Lower lobe of right lung (tissue), 2 donors: Measurements from ENCODE around the gene MGAT3. TPM values are rescaled to one million over a fixed set of nuclear protein-coding genes. Genes with fewer than 3 reads are reported as not detected.

Experiments
- ATAC-seq, 2 donors: fragments of 200-7000 bp; cut with Tn5 transposase; one replicate each; pipeline ENCODE4 v1.9.1; 2020 to 2022; ENCODE audit warnings: mild to moderate bottlenecking in 2 of 2, moderate library complexity in 2 of 2
- DNase-seq: peaks from one replicate; pipeline ENCODE4 v3.0.0-alpha.2; 2020
- H3K27ac ChIP-seq: fragments of 200-600 bp; one replicate; pipeline ENCODE4 v1.8.0; 2022
- H3K27me3 ChIP-seq: fragments of 200-600 bp; one replicate; pipeline ENCODE4 v1.8.0; 2022; ENCODE audit warnings: low read depth
- H3K36me3 ChIP-seq: fragments of 200-600 bp; one replicate; pipeline ENCODE4 v1.8.0; 2022; ENCODE audit warnings: mild to moderate bottlenecking
- H3K4me1 ChIP-seq: fragments of 200-600 bp; one replicate; pipeline ENCODE4 v1.8.0; 2022
- H3K4me3 ChIP-seq: fragments of 200-600 bp; one replicate; pipeline ENCODE4 v1.8.0; 2022; ENCODE audit warnings: mild to moderate bottlenecking
- H3K9me3 ChIP-seq: fragments of 200-600 bp; one replicate; pipeline ENCODE4 v1.8.0; 2022
- CTCF ChIP-seq: fragments of 200-600 bp; IDR thresholded peaks from one replicate; pipeline ENCODE4 v1.8.0; 2022; ENCODE audit warnings: antibody characterized with exemption, mild to moderate bottlenecking
- intact Hi-C: fragments of 100-400 bp; cut with DNase I; formaldehyde crosslinking; loops from one replicate; pipeline ENCODE4 v1.11.0; 2022
- total RNA-seq: library from RNA; stranded (reverse); fragmentation: NEBNext Ultra II Directional; extraction: Animal tissue kit (Norgen Biotek cat#: 25700); gene quantifications from one replicate; pipeline ENCODE4 v1.2.1, GENCODE V29; 2021
- donor health status: DM: no; HTN: yes; CAD: no; lungs with severe emphysema.

MGAT3 gene
- total RNA-seq, 1 donor from 2014 or later = 41.5 TPM

- no peaks in the 10 kb centered on the region for H3K27me3 ChIP-seq
- H3K36me3 ChIP-seq = no peaks in the 10 kb centered on the region
- TF ChIP-seq CTCF = no peak
- peak overlapping the region; percentile 86 for H3K27ac ChIP-seq
- H3K4me3 ChIP-seq = peak overlapping the region; percentile 27
- intact Hi-C loops = no loop called here
- H3K9me3 ChIP-seq = no peaks in the 10 kb centered on the region
- DNase-seq (no peak), ATAC-seq (peak; percentile 75 to 79)
- peaks cover 55% of the 10 kb centered on the region for H3K4me1 ChIP-seq
Observed at GRCh38 chr22:39472570-39473556, 16.1 kb downstream of the MGAT3 start.

DNA sequence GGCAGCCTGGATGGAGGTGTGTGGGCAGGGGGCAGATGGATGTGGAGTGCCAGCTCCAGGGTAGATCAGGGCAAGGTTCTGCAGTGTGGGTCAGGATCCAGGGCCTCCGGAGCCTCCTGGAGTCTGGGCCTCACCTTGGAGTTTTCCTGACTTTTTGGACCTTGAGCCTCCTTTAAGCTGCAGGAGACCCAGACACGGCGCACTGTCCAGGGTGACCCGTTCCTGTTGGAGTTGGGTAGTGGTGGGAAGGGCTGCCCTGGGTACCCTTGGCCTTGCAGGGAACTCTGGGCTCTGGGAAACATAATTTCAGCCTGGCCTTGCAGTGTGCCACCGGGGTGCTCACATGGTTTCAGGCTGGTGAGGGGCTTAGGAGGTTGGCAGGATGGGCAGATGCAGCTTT, 17.0 kb downstream of the MGAT3 start:
- DNase-seq = no peak
- Histone ChIP-seq H3K36me3 (no peaks in the 10 kb centered on the region), H3K27ac (peak overlapping the region; percentile 86), H3K27me3 (no peaks in the 10 kb centered on the region), H3K4me3 (no peak overlapping the region), H3K9me3 (no peaks in the 10 kb centered on the region), H3K4me1 (peaks cover 47% of the 10 kb centered on the region)
- intact Hi-C loops = no loop called here
- no peak for TF ChIP-seq CTCF
- ATAC-seq = no peak

DNA sequence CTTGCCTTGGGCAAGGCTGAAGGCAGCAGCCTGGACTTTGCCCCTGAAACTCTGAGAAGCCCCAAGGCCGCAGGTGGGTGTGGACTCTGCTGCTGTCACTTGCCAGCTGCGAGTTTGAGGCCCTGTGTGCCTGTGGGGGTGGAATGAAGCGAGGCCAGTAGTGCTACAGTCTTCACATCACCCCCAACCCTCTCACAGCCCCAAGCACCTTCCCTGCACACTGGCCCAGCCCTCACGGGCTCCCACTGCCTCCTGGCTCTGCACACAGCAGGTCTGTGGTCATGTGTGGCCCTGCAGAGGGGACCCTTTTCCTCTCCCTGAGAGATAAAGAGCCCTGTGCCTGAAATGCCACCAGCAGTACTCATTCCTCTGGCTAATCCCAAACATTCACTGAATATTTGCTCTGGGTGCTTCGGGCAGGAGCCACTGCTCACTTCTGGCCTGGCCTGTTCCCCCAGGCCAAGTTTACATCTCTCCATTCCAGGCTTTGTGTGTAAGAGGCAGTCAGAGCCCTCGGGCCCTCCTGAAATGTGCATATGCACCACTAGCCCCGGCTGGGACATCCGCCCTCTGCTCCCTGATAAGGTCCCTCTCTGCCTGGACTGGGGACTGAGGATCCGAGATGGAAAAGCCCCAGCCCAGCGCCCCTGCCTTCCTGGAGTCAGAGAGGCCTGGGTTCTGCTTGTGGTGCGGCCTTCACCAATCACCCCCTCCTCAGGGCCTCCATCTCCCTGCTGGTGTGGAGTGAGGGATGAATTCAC, 17.7 kb downstream of the MGAT3 start:
- no peak for DNase-seq
- H3K36me3 ChIP-seq = no peaks in the 10 kb centered on the region
- no peak for ATAC-seq
- peak overlapping the region; percentile 86 for H3K27ac ChIP-seq
- no peak overlapping the region for H3K4me3 ChIP-seq
- no peak for TF ChIP-seq CTCF
- no peaks in the 10 kb centered on the region for H3K27me3 ChIP-seq
- intact Hi-C loops = no loop called here
- H3K9me3 ChIP-seq = no peaks in the 10 kb centered on the region
- peaks cover 40% of the 10 kb centered on the region for H3K4me1 ChIP-seq

- Histone ChIP-seq H3K4me3 (peak overlapping the region; percentile 6), H3K36me3 (no peaks in the 10 kb centered on the region), H3K4me1 (peaks cover 32% of the 10 kb centered on the region), H3K27me3 (no peaks in the 10 kb centered on the region), H3K27ac (no peak overlapping the region), H3K9me3 (no peaks in the 10 kb centered on the region)
- DNase-seq (no peak), ATAC-seq (no peak)
- intact Hi-C loops = no loop called here
- TF ChIP-seq CTCF = no peak
Observed at GRCh38 chr22:39475337-39475736, 18.5 kb downstream of the MGAT3 start.

DNA sequence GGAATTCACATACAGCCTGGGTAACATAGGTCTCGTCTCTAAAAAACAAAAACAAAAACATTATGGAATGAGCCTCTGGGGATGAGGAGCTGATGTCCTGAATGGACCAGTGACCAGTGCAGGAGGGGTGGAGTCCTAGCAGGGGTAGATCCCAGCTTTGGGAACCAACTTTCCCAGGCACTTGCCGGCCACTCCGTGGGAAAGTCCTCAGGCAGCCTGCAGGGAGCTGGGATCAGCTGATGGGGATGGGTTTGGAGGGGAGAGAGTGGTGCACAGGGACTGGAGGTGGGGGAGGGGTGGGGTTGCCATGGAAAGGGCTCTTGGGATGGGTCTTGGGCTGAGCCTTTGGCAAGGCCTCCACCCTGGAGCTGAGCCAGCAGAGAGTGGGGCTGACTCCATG, 19.1 kb downstream of the MGAT3 start:
- peaks cover 26% of the 10 kb centered on the region for H3K4me1 ChIP-seq
- no peaks in the 10 kb centered on the region for H3K9me3 ChIP-seq
- no peaks in the 10 kb centered on the region for H3K36me3 ChIP-seq
- ATAC-seq = no peak
- no peaks in the 10 kb centered on the region for H3K27me3 ChIP-seq
- DNase-seq = no peak
- TF ChIP-seq CTCF = no peak
- H3K4me3 ChIP-seq = no peak overlapping the region
- intact Hi-C loops = no loop called here
- H3K27ac ChIP-seq = no peak overlapping the region
